IPS-18a (cell line): ENCODE results near the gene ZSCAN20.

ENCODE experiments used
- H3K27ac ChIP-seq: one replicate; pipeline ENCODE4 v1.5.1; 2013; ENCODE audit warnings: low read length
- H3K27me3 ChIP-seq: one replicate; pipeline ENCODE4 v1.6.1; 2013; ENCODE audit warnings: mild to moderate bottlenecking, low read length; ENCODE audit not compliant: control insufficient read depth, insufficient read depth
- H3K36me3 ChIP-seq: one replicate; pipeline ENCODE4 v1.6.1; 2013; ENCODE audit warnings: low read depth, low read length; ENCODE audit not compliant: control insufficient read depth
- H3K4me1 ChIP-seq: one replicate; pipeline ENCODE4 v1.6.1; 2013; ENCODE audit warnings: low read depth, low read length; ENCODE audit not compliant: control insufficient read depth
- H3K4me3 ChIP-seq: one replicate; pipeline ENCODE4 v1.5.1; 2013; ENCODE audit warnings: low read length
- H3K9ac ChIP-seq: one replicate; pipeline ENCODE4 v1.6.1; 2013; ENCODE audit warnings: mild to moderate bottlenecking, low read length, moderate library complexity
- H3K9me3 ChIP-seq: one replicate; pipeline ENCODE4 v1.6.1; 2013; ENCODE audit warnings: low read depth, low read length; ENCODE audit not compliant: control insufficient read depth

The ZSCAN20 gene

DNA sequence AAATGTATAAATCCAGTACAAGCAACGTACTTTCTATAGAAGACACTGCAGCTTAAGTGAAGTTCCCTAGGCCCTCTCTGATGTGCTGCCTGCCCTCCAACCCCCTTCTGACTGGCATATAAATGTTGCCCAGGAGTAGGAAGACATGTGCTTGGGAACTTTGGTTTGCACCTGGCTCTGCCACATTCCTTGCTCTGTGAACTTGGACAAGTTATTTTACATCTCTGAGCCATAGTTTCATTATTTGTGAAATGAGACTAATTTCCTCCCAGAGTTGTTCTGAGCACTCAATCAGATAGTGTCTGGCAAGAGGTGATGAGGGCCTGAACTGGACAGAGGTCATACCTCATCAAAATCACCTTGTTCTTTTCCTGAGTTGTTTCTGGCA lies 38.1 kb upstream of the ZSCAN20 start:
- no peak overlapping the region for H3K4me3 ChIP-seq
- H3K4me1 ChIP-seq: peaks cover 8% of the 10 kb centered on the region
- H3K9me3 ChIP-seq: no peaks in the 10 kb centered on the region
- no peak overlapping the region for H3K27ac ChIP-seq
- H3K36me3 ChIP-seq: no peaks in the 10 kb centered on the region
- peaks cover 20% of the 10 kb centered on the region for H3K27me3 ChIP-seq
- H3K9ac ChIP-seq: no peak overlapping the region

DNA sequence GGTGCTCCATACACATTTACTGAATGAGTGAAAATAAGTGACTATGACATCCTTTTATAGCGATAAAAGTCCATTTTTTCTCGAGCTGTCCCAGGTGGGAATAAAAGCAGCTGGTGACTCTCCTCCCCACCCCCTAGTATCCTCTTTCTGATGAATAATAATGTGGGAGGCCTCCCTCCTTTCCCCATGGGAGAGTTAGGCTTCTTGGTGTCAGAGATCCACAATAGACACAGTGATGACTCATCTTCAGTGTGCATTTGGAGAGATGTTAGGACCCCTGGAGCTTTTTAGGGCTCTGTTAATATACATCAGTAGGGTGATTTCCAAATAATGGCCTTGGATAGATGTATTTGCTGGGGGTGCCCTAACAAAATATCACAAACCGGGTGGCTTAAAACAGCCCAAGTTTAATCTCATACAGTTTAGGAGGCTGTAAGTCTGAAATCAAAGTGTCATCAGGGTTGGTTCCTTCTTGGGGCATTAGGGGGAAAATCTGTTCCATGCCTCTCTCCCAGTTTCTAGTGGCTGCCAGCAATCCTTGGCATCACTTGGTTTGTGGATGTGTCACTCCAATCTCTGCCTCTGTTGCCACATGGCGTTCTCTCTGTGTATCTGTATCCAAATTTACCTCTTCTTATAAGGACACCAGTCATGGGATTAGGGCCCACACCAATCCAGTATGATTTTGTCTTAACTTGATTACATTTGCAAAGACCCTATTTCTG lies 37.2 kb upstream of the ZSCAN20 start:
- peaks cover 11% of the 10 kb centered on the region for H3K27me3 ChIP-seq
- no peaks in the 10 kb centered on the region for H3K9me3 ChIP-seq
- H3K36me3 ChIP-seq: no peaks in the 10 kb centered on the region
- H3K4me1 ChIP-seq: peaks cover 4% of the 10 kb centered on the region
- H3K27ac ChIP-seq: no peak overlapping the region
- no peak overlapping the region for H3K9ac ChIP-seq
- H3K4me3 ChIP-seq: no peak overlapping the region

DNA sequence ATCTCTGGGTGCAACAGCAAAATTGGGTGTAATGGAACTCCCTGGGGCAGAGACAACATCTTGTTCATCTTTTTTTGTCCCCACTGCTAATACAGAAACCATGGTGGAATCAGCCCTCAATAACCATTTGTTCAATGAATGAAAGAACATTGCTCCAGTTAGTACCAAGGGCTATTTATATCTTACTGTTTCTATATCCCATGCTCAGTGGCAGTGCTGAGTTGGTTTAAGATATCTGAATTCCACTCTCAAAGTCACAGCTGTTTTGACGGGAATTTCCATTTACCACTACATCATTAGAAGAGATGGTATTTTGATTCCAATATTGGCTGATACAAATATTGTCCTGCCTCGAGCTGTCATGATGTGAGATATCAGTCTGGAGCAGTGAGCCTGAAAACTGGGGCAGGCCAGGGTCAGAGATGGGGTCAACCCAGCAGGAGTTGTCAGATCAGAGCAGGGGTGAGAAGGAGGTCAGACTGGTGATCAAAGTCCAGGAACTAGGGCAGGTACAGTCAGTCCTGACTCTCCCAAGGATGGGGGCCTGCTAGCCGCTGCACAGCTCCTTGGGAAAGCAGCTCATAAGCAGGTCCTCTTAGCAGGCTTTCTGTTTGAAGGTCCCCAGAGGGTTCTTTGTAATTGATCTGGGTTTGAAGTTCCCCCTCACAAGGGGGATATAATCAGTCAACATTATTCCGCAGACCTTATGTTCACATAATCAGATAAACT lies 35.7 kb upstream of the ZSCAN20 start:
- peaks cover 4% of the 10 kb centered on the region for H3K27me3 ChIP-seq

DNA sequence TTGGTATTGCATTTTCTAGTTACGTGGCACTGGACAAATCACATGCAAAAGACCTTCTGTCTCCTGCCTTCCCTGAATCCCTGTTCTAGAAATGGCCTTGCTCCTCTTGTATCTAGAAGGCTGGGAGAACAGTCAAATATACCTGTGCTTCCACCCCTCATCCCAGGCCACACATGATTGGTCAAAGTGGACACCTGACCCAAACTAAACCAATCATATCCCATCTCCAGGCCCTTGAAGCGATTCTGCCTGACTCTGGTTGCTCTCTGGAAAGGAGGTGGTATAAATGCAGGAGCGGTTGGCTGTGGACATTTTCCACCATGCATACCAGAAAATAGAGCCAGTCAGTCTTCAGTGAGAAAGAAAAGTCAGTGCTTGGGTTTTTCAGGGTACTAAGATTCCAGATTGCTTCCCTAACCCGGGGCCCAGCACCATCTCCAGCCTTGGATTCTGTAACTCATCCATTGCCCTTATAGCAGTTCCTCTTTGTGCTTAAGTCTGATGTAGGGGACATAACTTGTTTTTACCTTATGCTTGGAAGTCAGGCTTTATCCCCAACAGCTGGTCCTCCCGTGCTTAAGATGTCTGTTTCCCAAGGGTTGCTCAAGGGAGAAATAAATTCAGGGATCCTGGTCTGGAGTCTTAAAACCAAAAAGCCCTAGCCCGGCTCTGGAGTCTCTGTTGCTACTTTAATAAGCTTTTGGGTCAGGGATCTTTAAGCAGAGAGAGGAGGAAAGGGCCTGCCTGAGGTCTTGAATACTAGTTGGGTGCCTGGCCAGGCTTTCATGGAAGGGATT lies 33.9 kb upstream of the ZSCAN20 start:
- H3K4me3 ChIP-seq: no peak overlapping the region
- H3K27ac ChIP-seq: no peak overlapping the region
- peaks cover 4% of the 10 kb centered on the region for H3K4me1 ChIP-seq
- H3K36me3 ChIP-seq: no peaks in the 10 kb centered on the region
- no peak overlapping the region for H3K9ac ChIP-seq
- H3K27me3 ChIP-seq: no peaks in the 10 kb centered on the region
- no peaks in the 10 kb centered on the region for H3K9me3 ChIP-seq

More for the DNA sequence above, 35.7 kb upstream of the ZSCAN20 start:
- H3K4me1 ChIP-seq: peaks cover 4% of the 10 kb centered on the region
- no peak overlapping the region for H3K27ac ChIP-seq
- no peaks in the 10 kb centered on the region for H3K9me3 ChIP-seq
- H3K36me3 ChIP-seq: no peaks in the 10 kb centered on the region
- H3K4me3 ChIP-seq: no peak overlapping the region
- no peak overlapping the region for H3K9ac ChIP-seq

DNA sequence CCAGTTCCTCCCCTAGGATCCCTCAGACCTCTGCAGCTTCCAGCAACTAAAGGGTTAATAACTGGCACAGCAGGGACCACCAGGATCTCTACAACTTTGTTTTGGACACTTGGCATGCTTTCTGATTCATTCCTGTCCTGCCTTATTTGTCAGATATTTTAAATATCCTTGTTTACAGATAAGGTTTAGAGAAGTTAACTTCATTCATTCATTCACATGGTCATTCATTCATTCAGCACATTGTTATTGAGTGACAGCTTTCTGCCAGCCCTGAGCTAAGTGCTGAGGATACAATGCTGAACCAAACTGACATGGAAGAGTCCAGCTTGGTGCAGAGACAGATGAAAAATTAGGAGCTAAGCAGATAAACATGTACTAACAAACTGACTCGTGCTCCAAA lies 32.8 kb upstream of the ZSCAN20 start:
- Histone ChIP-seq H3K36me3 (no peaks in the 10 kb centered on the region), H3K4me3 (no peak overlapping the region), H3K4me1 (peaks cover 4% of the 10 kb centered on the region), H3K9me3 (no peaks in the 10 kb centered on the region), H3K9ac (no peak overlapping the region), H3K27ac (no peak overlapping the region), H3K27me3 (no peaks in the 10 kb centered on the region)

DNA sequence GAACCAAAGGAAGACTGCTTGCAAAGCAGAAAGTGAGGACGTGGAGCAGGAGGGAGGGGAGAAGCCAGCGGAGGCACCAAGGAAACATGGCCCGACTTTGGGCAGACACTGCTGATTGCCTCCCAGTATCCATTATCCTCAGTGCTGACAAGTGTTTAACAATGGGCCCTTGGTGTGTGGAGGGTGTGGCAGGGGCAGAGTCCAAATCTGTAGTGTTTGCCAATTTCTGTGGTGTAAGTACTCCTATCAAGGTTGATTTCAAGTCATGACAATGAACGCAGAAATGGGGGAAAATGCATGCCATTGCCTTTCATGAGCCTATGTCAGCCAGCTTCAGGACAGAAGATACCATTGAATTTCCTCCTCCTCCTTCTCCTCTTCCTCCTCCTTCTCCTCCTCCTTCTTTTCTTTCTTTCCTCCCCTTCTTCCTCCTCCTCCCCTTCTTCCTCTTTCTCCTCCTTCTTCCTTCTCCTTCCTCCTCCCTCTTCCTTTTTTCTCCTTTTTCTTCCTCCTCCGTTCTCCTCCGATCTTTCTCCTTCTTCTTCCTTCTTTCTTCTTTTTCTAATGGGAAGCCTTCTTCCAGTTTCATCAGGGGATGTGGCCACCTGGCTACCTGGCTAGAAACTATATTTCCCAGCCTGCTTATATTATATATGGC lies 31.2 kb upstream of the ZSCAN20 start:
- no peak overlapping the region for H3K4me3 ChIP-seq
- H3K9me3 ChIP-seq: no peaks in the 10 kb centered on the region
- no peaks in the 10 kb centered on the region for H3K27me3 ChIP-seq
- H3K27ac ChIP-seq: no peak overlapping the region
- no peak overlapping the region for H3K9ac ChIP-seq
- H3K36me3 ChIP-seq: no peaks in the 10 kb centered on the region
- peaks cover 4% of the 10 kb centered on the region for H3K4me1 ChIP-seq

DNA sequence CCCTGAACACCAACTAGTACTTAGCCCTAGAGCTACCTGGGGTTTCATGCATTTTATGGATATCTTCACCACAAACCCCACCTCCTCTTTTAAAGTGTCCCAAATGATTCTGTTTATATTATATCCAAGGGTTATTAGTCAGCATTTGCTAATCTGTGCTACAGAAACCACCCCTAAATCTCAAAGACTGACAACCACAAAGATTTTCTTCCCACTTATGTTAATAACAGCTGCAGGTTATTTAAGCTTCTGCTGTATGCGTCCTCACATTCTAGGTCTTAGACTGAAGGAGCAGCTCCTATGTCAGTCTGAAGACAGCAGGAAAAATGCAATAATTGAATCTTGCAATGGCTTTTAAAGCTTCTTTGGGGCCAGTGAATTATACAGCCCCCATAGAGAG lies 30.3 kb upstream of the ZSCAN20 start:
- Histone ChIP-seq H3K9ac (no peak overlapping the region), H3K27me3 (no peaks in the 10 kb centered on the region), H3K4me1 (peaks cover 4% of the 10 kb centered on the region), H3K27ac (no peak overlapping the region), H3K9me3 (no peaks in the 10 kb centered on the region), H3K4me3 (no peak overlapping the region), H3K36me3 (no peaks in the 10 kb centered on the region)

DNA sequence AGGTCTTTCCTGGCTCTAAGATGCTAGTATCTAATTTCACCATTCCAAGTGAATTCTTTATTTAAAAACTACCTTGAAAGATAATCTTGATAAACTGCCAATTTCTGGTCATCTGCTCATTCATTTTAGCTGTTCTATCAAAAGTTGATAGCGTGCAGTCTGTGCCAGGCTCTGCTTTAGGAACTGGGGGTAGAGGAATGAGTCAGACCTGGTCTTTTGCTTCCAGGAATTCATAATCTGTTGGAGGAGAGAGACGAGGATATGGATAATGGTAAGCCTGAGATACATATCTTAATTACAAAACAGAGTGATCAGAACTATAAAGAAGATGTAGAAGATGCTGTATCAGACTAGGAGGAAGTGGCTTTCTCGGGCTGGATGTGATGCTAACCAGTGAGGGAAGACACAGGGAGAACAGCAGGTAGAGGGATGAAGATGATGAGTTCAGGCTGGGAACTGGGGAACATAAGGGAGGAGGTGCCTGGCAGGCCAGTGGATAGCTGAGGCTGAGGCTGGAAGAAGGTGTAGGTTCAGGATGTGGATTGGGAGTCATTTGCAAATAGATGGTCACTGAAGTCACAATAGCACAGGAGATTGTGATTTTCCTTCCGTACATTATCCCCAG lies 29.3 kb upstream of the ZSCAN20 start:
- Histone ChIP-seq H3K9ac (no peak overlapping the region), H3K27ac (no peak overlapping the region), H3K36me3 (no peaks in the 10 kb centered on the region), H3K4me3 (no peak overlapping the region), H3K4me1 (peaks cover 4% of the 10 kb centered on the region), H3K27me3 (no peaks in the 10 kb centered on the region), H3K9me3 (no peaks in the 10 kb centered on the region)

DNA sequence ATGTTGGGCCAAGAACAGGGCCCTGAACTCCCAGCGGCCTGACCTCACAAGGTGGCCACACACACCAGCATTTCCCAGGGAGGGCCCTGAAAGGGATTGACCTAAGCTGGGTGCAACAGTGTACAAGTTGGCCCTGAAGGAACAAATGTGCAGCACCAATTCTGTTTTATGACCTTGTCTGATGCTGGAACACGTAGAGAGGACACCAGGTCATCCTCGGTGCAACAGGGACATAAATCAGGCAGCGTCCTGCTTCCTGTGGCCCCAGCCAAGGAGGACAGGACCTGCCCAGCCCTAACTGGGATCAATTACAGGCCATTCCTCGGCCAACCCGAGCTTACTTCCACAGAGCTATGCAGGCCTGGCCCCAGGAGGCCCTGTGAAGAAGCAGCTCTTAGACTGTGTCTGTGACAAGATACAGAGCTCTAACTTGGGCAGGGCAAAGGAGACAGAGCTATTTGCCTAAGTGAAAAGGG lies 28.7 kb upstream of the ZSCAN20 start:
- Histone ChIP-seq H3K9me3 (no peaks in the 10 kb centered on the region), H3K4me1 (peaks cover 4% of the 10 kb centered on the region), H3K27ac (no peak overlapping the region), H3K27me3 (no peaks in the 10 kb centered on the region), H3K4me3 (no peak overlapping the region), H3K36me3 (no peaks in the 10 kb centered on the region), H3K9ac (no peak overlapping the region)

DNA sequence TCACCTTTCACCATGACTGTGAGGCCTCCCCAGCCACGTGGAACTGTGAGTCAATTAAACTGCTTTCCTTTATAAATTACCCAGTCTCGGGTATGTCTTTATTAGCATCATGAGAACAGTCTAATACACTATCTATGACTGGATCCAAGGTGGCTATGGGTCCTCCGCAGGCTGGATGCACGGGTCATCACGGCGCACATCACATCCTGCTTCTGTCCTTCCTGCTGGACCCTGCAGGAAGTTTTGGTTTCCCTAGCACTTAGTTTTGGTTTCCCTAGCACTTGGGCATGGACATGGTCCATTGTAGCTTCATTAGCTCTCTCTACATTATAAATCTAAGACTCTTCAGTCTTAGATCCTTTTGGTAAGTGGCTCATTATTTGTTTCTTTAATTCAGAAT lies 27.3 kb upstream of the ZSCAN20 start:
- no peaks in the 10 kb centered on the region for H3K4me1 ChIP-seq
- no peaks in the 10 kb centered on the region for H3K36me3 ChIP-seq
- no peaks in the 10 kb centered on the region for H3K9me3 ChIP-seq
- H3K4me3 ChIP-seq: no peak overlapping the region
- no peak overlapping the region for H3K27ac ChIP-seq
- H3K27me3 ChIP-seq: no peaks in the 10 kb centered on the region
- no peak overlapping the region for H3K9ac ChIP-seq

DNA sequence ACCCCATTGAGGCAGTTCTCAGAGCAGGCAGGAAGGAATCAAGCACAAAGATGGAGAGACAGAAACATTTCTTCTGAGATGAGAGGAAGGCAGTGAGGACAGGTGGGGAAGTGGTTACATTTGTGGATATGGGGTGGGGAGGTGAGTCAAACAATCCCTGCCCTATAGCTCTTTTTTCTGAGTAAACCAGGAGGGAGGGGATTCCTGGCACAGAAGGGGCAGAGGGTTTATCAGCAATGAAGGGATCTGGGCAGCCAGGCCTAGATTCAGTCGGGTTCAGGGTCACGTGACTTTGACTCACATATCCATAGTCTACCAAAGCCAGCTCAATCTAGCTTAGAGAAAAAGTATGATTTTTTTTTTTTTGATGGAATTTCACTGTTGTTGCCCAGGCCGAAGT lies 25.9 kb upstream of the ZSCAN20 start:
- Histone ChIP-seq H3K9ac (no peak overlapping the region), H3K9me3 (no peaks in the 10 kb centered on the region), H3K27me3 (no peaks in the 10 kb centered on the region), H3K4me1 (no peaks in the 10 kb centered on the region), H3K4me3 (no peak overlapping the region), H3K36me3 (no peaks in the 10 kb centered on the region), H3K27ac (no peak overlapping the region)
